Upper lobe of left lung (tissue), 6 donors: ENCODE measurements around the gene SBF2. TPM values are rescaled to one million over a fixed set of nuclear protein-coding genes. Genes with fewer than 3 reads are reported as not detected.

Experiments used
- ATAC-seq, 2 donors: fragments of 200-7000 bp; cut with Tn5 transposase; one replicate each; pipeline ENCODE4 v1.9.1; 2022; ENCODE audit warnings: mild to moderate bottlenecking in 2 of 2, moderate library complexity in 2 of 2; ENCODE audit not compliant: low FRiP score in 2 of 2
- DNase-seq, 2 donors: peaks; one replicate each; pipeline ENCODE4 v3.0.0-alpha.2; 2019 to 2020
- H3K27ac ChIP-seq, 4 donors: fragments of 200-600 bp; sonication (generic); one replicate each; pipeline ENCODE4 v1.5.1; 2016 to 2019
- H3K27me3 ChIP-seq, 4 donors: fragments of 200-600 bp; sonication (generic); one replicate each; pipeline ENCODE4 v1.5.1; 2017 to 2019
- H3K36me3 ChIP-seq, 4 donors: fragments of 200-600 bp; sonication (generic); one replicate each; pipeline ENCODE4 v1.5.1; 2016 to 2019
- H3K4me1 ChIP-seq, 4 donors: fragments of 200-600 bp; sonication (generic); one replicate each; pipeline ENCODE4 v1.5.1; 2018 to 2019
- H3K4me3 ChIP-seq, 4 donors: fragments of 200-600 bp; sonication (generic); one replicate each; pipeline ENCODE4 v1.5.1; 2017 to 2019; ENCODE audit warnings: mild to moderate bottlenecking in 2 of 4, moderate library complexity in 1 of 4
- H3K9me3 ChIP-seq, 4 donors: fragments of 200-600 bp; sonication (generic); one replicate each; pipeline ENCODE4 v1.5.1; 2018 to 2019
- EP300 ChIP-seq, 4 donors: sonication (generic); formaldehyde crosslinking; IDR thresholded peaks; one replicate each; pipeline ENCODE4 v1.5.1; 2017; ENCODE audit warnings: antibody characterized with exemption in 4 of 4, control low read depth in 2 of 4
- POLR2A ChIP-seq, 4 donors: fragments of 450-650 bp; IDR thresholded peaks; one replicate each; pipeline ENCODE4 v1.5.1; 2016 to 2017; ENCODE audit warnings: antibody characterized with exemption in 4 of 4, mild to moderate bottlenecking in 2 of 4
- POLR2AphosphoS5 ChIP-seq, 2 donors: sonication (generic); formaldehyde crosslinking; IDR thresholded peaks; one replicate each; pipeline ENCODE4 v1.5.1; 2017; ENCODE audit warnings: antibody characterized with exemption in 2 of 2
- WGBS, 2 donors: methylation state at CpG; one replicate each; pipeline ENCODE4 v1.1.5; 2017 to 2018; 5-methylcytosine and 5-hydroxymethylcytosine counted together
- total RNA-seq, 6 donors: library from RNA; depleted of rRNA in 4 of 6; stranded (reverse); fragments of >200 nt in 4 of 6; gene quantifications; one replicate each; pipeline versions ENCODE4 v1.1.0 to v1.2.1, GENCODE V29; 2016 to 2021
- TF ChIP-seq, protein P1 (sequence below), 6 experiments: fragments of 450-650 bp in 4 of 6; fragments of 200-600 bp in 2 of 6; sonication (generic) in 2 of 6; IDR thresholded peaks; one replicate each; pipeline ENCODE4 v1.5.1; 2016 to 2019; ENCODE audit warnings: antibody characterized with exemption in 6 of 6
- donor health status: DM: no; HTN: no; CAD: no; lungs with moderate emphysema.
- donor health status: DM: no; HTN: yes; CAD: no; lungs with severe emphysema.

Gene SBF2
- total RNA-seq, 6 donors from 2014 or later = 22.2 to 54.5 (median 41.2) TPM

DNA sequence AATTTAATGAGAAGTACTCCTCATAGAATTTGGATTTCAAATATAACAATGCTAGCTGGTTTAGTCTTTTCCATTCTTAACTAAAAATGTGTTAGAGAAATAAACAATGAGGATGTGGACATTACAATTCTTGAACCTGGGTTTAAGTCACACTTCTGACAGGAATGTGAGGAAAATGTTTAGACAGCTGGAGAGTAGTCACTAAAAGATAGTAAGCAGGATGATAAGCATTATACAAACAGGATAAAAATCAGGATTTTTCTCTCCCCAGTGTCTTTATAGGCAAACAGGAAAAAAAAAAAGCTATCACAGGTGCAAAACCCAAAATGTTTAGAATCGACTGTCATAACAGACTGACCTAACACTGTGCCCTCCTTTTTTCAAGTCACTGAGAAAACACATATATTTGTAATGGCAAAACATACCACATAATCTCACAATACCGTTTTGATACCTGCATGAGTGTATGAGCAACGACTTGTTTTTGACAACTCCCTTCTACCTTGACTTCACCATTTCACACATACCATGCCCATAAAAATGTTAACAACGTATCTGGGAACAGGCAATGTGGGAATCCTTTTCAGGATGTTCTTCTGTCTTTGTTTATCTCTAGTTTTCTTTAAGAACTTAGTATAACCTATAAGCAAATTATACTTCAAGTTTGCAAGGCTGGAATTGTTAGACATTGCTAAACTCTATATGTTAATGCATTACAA lies 242.0 kb downstream of the SBF2 start:
- WGBS, 2 donors = 49 to 53% methylated on average over 4 of the region's 4 CpGs
- Histone ChIP-seq H3K27me3 (no peaks in the 10 kb centered on the region), H3K36me3 (no peaks in the 10 kb centered on the region), H3K27ac (no peak overlapping the region), H3K4me1 (peaks cover 0 to 5% (median 0%) of the 10 kb centered on the region in 4 donors), H3K9me3 (peaks cover 0 to 4% (median 0%) of the 10 kb centered on the region in 4 donors), H3K4me3 (no peak overlapping the region)
- no peak for ATAC-seq
- DNase-seq = no peak
- no peak for TF ChIP-seq POLR2AphosphoS5 (IDR thresholded peaks at IDR 0.05)
- no peak for TF ChIP-seq POLR2A (IDR thresholded peaks at IDR 0.05)
- no peak for TF ChIP-seq EP300 (IDR thresholded peaks at IDR 0.05)
- TF ChIP-seq, protein P1, sequence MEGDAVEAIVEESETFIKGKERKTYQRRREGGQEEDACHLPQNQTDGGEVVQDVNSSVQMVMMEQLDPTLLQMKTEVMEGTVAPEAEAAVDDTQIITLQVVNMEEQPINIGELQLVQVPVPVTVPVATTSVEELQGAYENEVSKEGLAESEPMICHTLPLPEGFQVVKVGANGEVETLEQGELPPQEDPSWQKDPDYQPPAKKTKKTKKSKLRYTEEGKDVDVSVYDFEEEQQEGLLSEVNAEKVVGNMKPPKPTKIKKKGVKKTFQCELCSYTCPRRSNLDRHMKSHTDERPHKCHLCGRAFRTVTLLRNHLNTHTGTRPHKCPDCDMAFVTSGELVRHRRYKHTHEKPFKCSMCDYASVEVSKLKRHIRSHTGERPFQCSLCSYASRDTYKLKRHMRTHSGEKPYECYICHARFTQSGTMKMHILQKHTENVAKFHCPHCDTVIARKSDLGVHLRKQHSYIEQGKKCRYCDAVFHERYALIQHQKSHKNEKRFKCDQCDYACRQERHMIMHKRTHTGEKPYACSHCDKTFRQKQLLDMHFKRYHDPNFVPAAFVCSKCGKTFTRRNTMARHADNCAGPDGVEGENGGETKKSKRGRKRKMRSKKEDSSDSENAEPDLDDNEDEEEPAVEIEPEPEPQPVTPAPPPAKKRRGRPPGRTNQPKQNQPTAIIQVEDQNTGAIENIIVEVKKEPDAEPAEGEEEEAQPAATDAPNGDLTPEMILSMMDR (IDR thresholded peaks at IDR 0.05) = no peak

DNA sequence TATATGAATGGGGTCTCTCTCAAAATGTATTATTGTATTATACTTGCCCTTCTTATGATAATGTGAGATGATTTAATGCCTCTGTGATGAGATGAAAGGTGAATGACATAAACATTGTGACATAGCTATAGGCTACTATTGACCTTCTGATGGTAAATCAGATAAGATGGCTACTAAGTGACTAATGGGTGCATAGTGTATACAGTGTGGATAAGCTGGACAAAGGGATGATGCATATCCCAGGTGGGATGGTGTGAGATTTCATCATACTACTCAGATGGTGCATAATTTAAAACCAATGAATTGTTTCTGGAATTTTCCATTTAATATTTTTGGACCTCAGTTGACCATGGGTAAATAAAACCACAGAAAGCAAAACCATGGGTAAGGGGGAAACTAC lies 243.5 kb downstream of the SBF2 start:
- DNase-seq (no peak), ATAC-seq (no peak)
- H3K27me3 ChIP-seq = no peaks in the 10 kb centered on the region
- no peak overlapping the region for H3K4me3 ChIP-seq
- peaks cover 0 to 3% (median 0%) of the 10 kb centered on the region in 4 donors for H3K9me3 ChIP-seq
- no peak overlapping the region for H3K27ac ChIP-seq
- TF ChIP-seq POLR2A (IDR thresholded peaks at IDR 0.05) (no peak), POLR2AphosphoS5 (IDR thresholded peaks at IDR 0.05) (no peak), EP300 (IDR thresholded peaks at IDR 0.05) (no peak)
- TF ChIP-seq, protein P1 (IDR thresholded peaks at IDR 0.05) = no peak
- H3K4me1 ChIP-seq = peaks cover 0 to 5% (median 0%) of the 10 kb centered on the region in 4 donors
- H3K36me3 ChIP-seq = no peaks in the 10 kb centered on the region

DNA sequence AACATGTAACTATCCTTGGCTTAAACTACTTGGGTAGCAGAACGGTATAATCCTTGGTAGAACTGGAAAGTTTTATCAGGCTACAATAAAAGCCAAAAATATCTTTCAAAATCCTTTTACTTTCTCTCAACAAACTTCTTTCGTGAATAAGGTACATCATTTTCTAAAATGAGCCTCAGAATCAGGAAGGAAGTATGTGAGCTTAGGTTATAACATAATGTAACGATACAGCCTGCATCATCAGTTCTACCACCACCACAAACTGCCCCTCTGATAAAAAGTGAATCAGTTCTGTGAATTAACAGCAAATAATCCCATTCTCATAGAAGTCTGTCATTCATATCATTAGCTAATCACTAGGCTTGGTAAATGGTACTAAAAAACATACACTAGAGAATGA lies 244.3 kb downstream of the SBF2 start:
- 60 to 73% methylated on average over 3 of the region's 3 CpGs for WGBS, 2 donors
- ATAC-seq (no peak), DNase-seq (no peak)
- no peak overlapping the region for H3K27ac ChIP-seq
- TF ChIP-seq POLR2AphosphoS5 (IDR thresholded peaks at IDR 0.05) (no peak), EP300 (IDR thresholded peaks at IDR 0.05) (no peak), POLR2A (IDR thresholded peaks at IDR 0.05) (no peak)
- TF ChIP-seq, protein P1 (IDR thresholded peaks at IDR 0.05) = no peak
- H3K9me3 ChIP-seq = peaks cover 2 to 11% (median 3%) of the 10 kb centered on the region in 4 donors
- peaks cover 0 to 5% (median 0%) of the 10 kb centered on the region in 4 donors for H3K4me1 ChIP-seq
- no peaks in the 10 kb centered on the region for H3K27me3 ChIP-seq
- H3K4me3 ChIP-seq = no peak overlapping the region
- H3K36me3 ChIP-seq = no peaks in the 10 kb centered on the region

DNA sequence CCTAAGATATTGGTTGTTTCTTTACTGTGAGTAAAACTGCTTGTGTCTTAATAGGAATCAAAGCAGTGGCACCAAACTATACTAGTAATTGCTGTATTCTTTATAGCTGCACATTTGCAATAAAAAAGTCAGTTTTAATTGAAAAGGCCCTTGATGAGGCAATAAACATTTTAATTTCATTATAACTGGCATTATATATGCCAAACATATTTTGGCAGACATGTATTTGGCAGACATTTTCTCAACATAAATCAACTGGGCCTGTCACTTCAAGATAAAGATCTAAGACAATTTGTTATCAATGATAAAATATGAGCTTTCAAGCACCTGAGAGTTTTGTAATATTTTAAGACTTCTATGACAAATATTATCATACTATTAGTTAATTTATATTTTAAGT lies 245.7 kb downstream of the SBF2 start:
- H3K27ac ChIP-seq = no peak overlapping the region
- peaks cover 9 to 19% (median 11%) of the 10 kb centered on the region in 4 donors for H3K9me3 ChIP-seq
- no peak overlapping the region for H3K4me3 ChIP-seq
- H3K36me3 ChIP-seq = no peaks in the 10 kb centered on the region
- no peak for ATAC-seq
- TF ChIP-seq POLR2AphosphoS5 (IDR thresholded peaks at IDR 0.05) = no peak
- no peak for TF ChIP-seq EP300 (IDR thresholded peaks at IDR 0.05)
- TF ChIP-seq POLR2A (IDR thresholded peaks at IDR 0.05) = no peak
- TF ChIP-seq, protein P1 (IDR thresholded peaks at IDR 0.05) = no peak
- DNase-seq = no peak
- H3K4me1 ChIP-seq = peaks cover 0 to 5% (median 0%) of the 10 kb centered on the region in 4 donors
- H3K27me3 ChIP-seq = no peaks in the 10 kb centered on the region

DNA sequence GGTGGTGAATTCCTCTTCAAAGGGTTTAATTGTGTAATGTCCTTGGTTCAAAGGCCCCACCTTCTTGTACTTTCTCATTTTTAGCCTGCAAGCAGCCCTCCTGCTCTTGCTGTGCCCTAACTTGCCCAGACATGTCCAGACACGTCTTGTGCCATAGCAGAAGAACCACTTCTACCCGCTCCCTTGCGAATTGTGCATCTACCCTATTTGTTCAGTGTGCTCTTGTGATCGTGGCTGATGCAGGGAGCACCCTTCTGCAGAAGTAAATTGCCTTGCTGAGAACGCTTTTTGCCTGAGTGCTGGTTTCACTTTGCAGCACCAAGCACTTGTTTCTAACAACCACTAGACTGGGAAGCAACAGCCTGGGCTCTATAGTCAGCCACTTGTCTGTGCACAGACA lies 249.4 kb downstream of the SBF2 start:
- no peak for DNase-seq
- WGBS, 2 donors = 98 to 100% methylated on average over 5 of the region's 5 CpGs
- no peak overlapping the region for H3K4me3 ChIP-seq
- no peak overlapping the region for H3K27ac ChIP-seq
- TF ChIP-seq, protein P1 (IDR thresholded peaks at IDR 0.05) = no peak
- TF ChIP-seq POLR2A (IDR thresholded peaks at IDR 0.05) = no peak
- TF ChIP-seq EP300 (IDR thresholded peaks at IDR 0.05) = no peak
- no peak for TF ChIP-seq POLR2AphosphoS5 (IDR thresholded peaks at IDR 0.05)
- ATAC-seq = no peak
- peaks cover 0 to 5% (median 1%) of the 10 kb centered on the region in 4 donors for H3K4me1 ChIP-seq
- H3K9me3 ChIP-seq = peaks cover 9 to 19% (median 11%) of the 10 kb centered on the region in 4 donors
- H3K27me3 ChIP-seq = no peaks in the 10 kb centered on the region
- H3K36me3 ChIP-seq = no peaks in the 10 kb centered on the region
